Activated naive CD8-positive, alpha-beta T cell (primary cell): Measurements from ENCODE around the gene CNTLN.
"Not testable (repeated sequence)": the region's sequence is repeated elsewhere in the genome, so short reads cannot be mapped to it uniquely, and the experiment has no call there.

Experiments
- H3K27ac Mint-ChIP-seq: one replicate; pipeline ENCODE4 v1.8.0; 2021; ENCODE audit warnings: mixed read lengths
- H3K27me3 Mint-ChIP-seq: one replicate; pipeline ENCODE4 v1.8.0; 2021; ENCODE audit warnings: mixed read lengths
- H3K36me3 Mint-ChIP-seq: one replicate; pipeline ENCODE4 v1.8.0; 2021; ENCODE audit warnings: mixed read lengths
- H3K4me1 Mint-ChIP-seq: one replicate; pipeline ENCODE4 v1.8.0; 2021; ENCODE audit warnings: low read depth, mixed read lengths
- H3K4me3 Mint-ChIP-seq: one replicate; pipeline ENCODE4 v1.8.0; 2021; ENCODE audit warnings: mild to moderate bottlenecking, mixed read lengths
- H3K9me3 Mint-ChIP-seq: one replicate; pipeline ENCODE4 v1.8.0; 2021; ENCODE audit warnings: low read depth, mixed read lengths

The CNTLN gene

GRCh38 chr9:17519761-17520160, 384.9 kb downstream of the CNTLN start:
- Mint-ChIP-seq H3K9me3 (no peaks in the 10 kb centered on the region), H3K36me3 (no peaks in the 10 kb centered on the region), H3K4me1 (no peaks in the 10 kb centered on the region), H3K27me3 (peaks cover 2% of the 10 kb centered on the region), H3K4me3 (no peak overlapping the region), H3K27ac (no peak overlapping the region)

- H3K4me1 Mint-ChIP-seq: no peaks in the 10 kb centered on the region
- H3K36me3 Mint-ChIP-seq: no peaks in the 10 kb centered on the region
- no peak overlapping the region for H3K4me3 Mint-ChIP-seq
- no peak overlapping the region for H3K27ac Mint-ChIP-seq
- peaks cover 2% of the 10 kb centered on the region for H3K27me3 Mint-ChIP-seq
- no peaks in the 10 kb centered on the region for H3K9me3 Mint-ChIP-seq
Measured at GRCh38 chr9:17520268-17521064, 385.6 kb downstream of the CNTLN start.

- Mint-ChIP-seq H3K9me3 (no peaks in the 10 kb centered on the region), H3K4me3 (no peak overlapping the region)
Measured at GRCh38 chr9:17521100-17521855, 386.4 kb downstream of the CNTLN start.

GRCh38 chr9:17526726-17527125, 391.9 kb downstream of the CNTLN start:
- H3K27ac Mint-ChIP-seq, H3K36me3 Mint-ChIP-seq, H3K9me3 Mint-ChIP-seq, H3K4me1 Mint-ChIP-seq, H3K4me3 Mint-ChIP-seq, H3K27me3 Mint-ChIP-seq: not testable (repeated sequence)

More at GRCh38 chr9:17521100-17521855, 386.4 kb downstream of the CNTLN start:
- H3K4me1 Mint-ChIP-seq: no peaks in the 10 kb centered on the region
- H3K27me3 Mint-ChIP-seq: peaks cover 2% of the 10 kb centered on the region
- no peaks in the 10 kb centered on the region for H3K36me3 Mint-ChIP-seq
- H3K27ac Mint-ChIP-seq: no peak overlapping the region

GRCh38 chr9:17528859-17529258, 394.0 kb downstream of the CNTLN start:
- peaks cover 2% of the 10 kb centered on the region for H3K27me3 Mint-ChIP-seq
- H3K4me1 Mint-ChIP-seq: no peaks in the 10 kb centered on the region
- no peaks in the 10 kb centered on the region for H3K9me3 Mint-ChIP-seq
- no peak overlapping the region for H3K4me3 Mint-ChIP-seq
- H3K27ac Mint-ChIP-seq: no peak overlapping the region
- H3K36me3 Mint-ChIP-seq: no peaks in the 10 kb centered on the region

- Mint-ChIP-seq H3K9me3 (no peaks in the 10 kb centered on the region), H3K27me3 (no peaks in the 10 kb centered on the region), H3K27ac (no peak overlapping the region), H3K4me1 (no peaks in the 10 kb centered on the region), H3K36me3 (no peaks in the 10 kb centered on the region), H3K4me3 (no peak overlapping the region)
Measured at GRCh38 chr9:17531642-17532254, 396.9 kb downstream of the CNTLN start.

- no peak overlapping the region for H3K4me3 Mint-ChIP-seq
- H3K9me3 Mint-ChIP-seq: no peaks in the 10 kb centered on the region
- H3K27ac Mint-ChIP-seq: no peak overlapping the region
- H3K27me3 Mint-ChIP-seq: no peaks in the 10 kb centered on the region
- H3K4me1 Mint-ChIP-seq: no peaks in the 10 kb centered on the region
- H3K36me3 Mint-ChIP-seq: no peaks in the 10 kb centered on the region
Measured at GRCh38 chr9:17532461-17532860, 397.6 kb downstream of the CNTLN start.

- no peaks in the 10 kb centered on the region for H3K36me3 Mint-ChIP-seq
- no peaks in the 10 kb centered on the region for H3K9me3 Mint-ChIP-seq
- no peak overlapping the region for H3K27ac Mint-ChIP-seq
- H3K4me1 Mint-ChIP-seq: no peaks in the 10 kb centered on the region
- H3K4me3 Mint-ChIP-seq: no peak overlapping the region
- peaks cover 2% of the 10 kb centered on the region for H3K27me3 Mint-ChIP-seq
Measured at GRCh38 chr9:17535176-17535575, 400.3 kb downstream of the CNTLN start.

- Mint-ChIP-seq H3K36me3 (no peaks in the 10 kb centered on the region), H3K27me3 (peaks cover 2% of the 10 kb centered on the region)
Measured at GRCh38 chr9:17536027-17536426, 401.2 kb downstream of the CNTLN start.

GRCh38 chr9:17551023-17551422, 416.2 kb downstream of the CNTLN start:
- Mint-ChIP-seq H3K4me1 (no peaks in the 10 kb centered on the region), H3K27me3 (no peaks in the 10 kb centered on the region), H3K9me3 (peaks cover 6% of the 10 kb centered on the region), H3K27ac (no peak overlapping the region), H3K36me3 (no peaks in the 10 kb centered on the region), H3K4me3 (no peak overlapping the region)

More at GRCh38 chr9:17536027-17536426, 401.2 kb downstream of the CNTLN start:
- Mint-ChIP-seq H3K27ac (no peak overlapping the region), H3K9me3 (no peaks in the 10 kb centered on the region), H3K4me3 (no peak overlapping the region), H3K4me1 (no peaks in the 10 kb centered on the region)
